K562 (cell line): ENCODE data around the gene LRRC31. TPM values are rescaled to one million over a fixed set of nuclear protein-coding genes. Genes with fewer than 3 reads are reported as not detected.

ENCODE experiments used
- AFF4 ChIP-seq: sonication (generic); formaldehyde crosslinking; IDR thresholded peaks from 2 replicates; pipeline ENCODE4 v1.8.0; 2023; ENCODE audit warnings: mild to moderate bottlenecking, missing genetic modification reagents
- FOXJ3 ChIP-seq: sonication (generic); formaldehyde crosslinking; IDR thresholded peaks from 2 replicates; pipeline ENCODE4 v1.4.0; 2020; ENCODE audit warnings: mild to moderate bottlenecking, missing genetic modification reagents
- GABPB1 ChIP-seq: sonication (generic); formaldehyde crosslinking; IDR thresholded peaks from 2 replicates; pipeline ENCODE4 v1.8.0; 2022; ENCODE audit warnings: mild to moderate bottlenecking, missing genetic modification reagents
- RNF219 ChIP-seq: fragments of 250-450 bp; sonication (Bioruptor Pico); IDR thresholded peaks from 2 replicates; pipeline ENCODE4 v1.5.0; 2022; ENCODE audit warnings: mild to moderate bottlenecking
- SPI1 ChIP-seq: IDR thresholded peaks from 2 replicates; pipeline ENCODE4 v1.6.1; 2011; ENCODE audit warnings: low read depth, low read length, control low read depth, borderline replicate concordance
- SRF ChIP-seq, 2 experiments: fragments of 250-450, 450-650 bp in 1 of 2; sonication (Bioruptor Pico) in 1 of 2; sonication (generic) in 1 of 2; formaldehyde crosslinking; IDR thresholded peaks; 2 replicates each; pipeline versions ENCODE4 v1.5.0 to v1.5.1; 2020 to 2022; ENCODE audit warnings: mild to moderate bottlenecking in 1 of 2, missing genetic modification reagents in 1 of 2
- TBP ChIP-seq: optimal IDR thresholded peaks from 2 replicates; pipeline ENCODE3; 2011; ENCODE audit warnings: low read depth, low read length, improper control_type of control experiment
- TCF3 ChIP-seq: sonication (generic); formaldehyde crosslinking; IDR thresholded peaks from 2 replicates; pipeline ENCODE4 v1.4.0; 2020; ENCODE audit warnings: mild to moderate bottlenecking, missing genetic modification reagents
- ZNF121 ChIP-seq: sonication (generic); formaldehyde crosslinking; conservative IDR thresholded peaks from 2 replicates; pipeline ENCODE4 v1.8.0; 2022; ENCODE audit warnings: missing genetic modification reagents
- ZNF239 ChIP-seq: fragments of 250-450 bp; sonication (Bioruptor Pico); IDR thresholded peaks from 2 replicates; pipeline ENCODE4 v1.4.0; 2020; ENCODE audit warnings: mild to moderate bottlenecking
- ZNF274 ChIP-seq: IDR thresholded peaks from 2 replicates; pipeline ENCODE4 v1.6.1; 2011; ENCODE audit warnings: low read depth, mild to moderate bottlenecking, low read length, moderate library complexity, borderline replicate concordance
- ZNF408 ChIP-seq: fragments of 250-450 bp; sonication (Bioruptor Pico); IDR thresholded peaks from 2 replicates; pipeline ENCODE4 v1.4.0; 2020; ENCODE audit warnings: low read depth, mild to moderate bottlenecking, moderate library complexity
- ZNF41 ChIP-seq: fragments of 250-450 bp; sonication (Bioruptor Pico); conservative IDR thresholded peaks from 2 replicates; pipeline ENCODE4 v1.4.0; 2020; ENCODE audit warnings: mild to moderate bottlenecking
- polyA plus RNA-seq, 8 experiments: library from polyadenylated mRNA; depleted of rRNA in 4 of 8; stranded (reverse) in 5 of 8; unstranded in 3 of 8; fragments of >200 nt; fragmentation: Nextera tagmentation in 2 of 8; fragmentation: Illumina TruSeq in 1 of 8; extraction: Ambion mirVana in 2 of 8; extraction: Trizol in 1 of 8; gene quantifications; 2 replicates each; pipeline versions ENCODE4 v1.2.1 to v1.2.3, GENCODE V29; 2011 to 2014; ENCODE audit warnings: inconsistent platforms in 1 of 8, missing spikeins in 1 of 8
- total RNA-seq, 7 experiments: library from RNA; depleted of rRNA in 6 of 7; stranded (reverse); fragments of >200 nt in 6 of 7; fragmentation: Illumina TruSeq in 2 of 7; extraction: Trizol in 2 of 7; gene quantifications; 2 replicates each; pipeline versions ENCODE4 v1.2.1 to v1.2.3, GENCODE V29; 2011 to 2021; ENCODE audit warnings: low replicate concordance in 1 of 7

LRRC31 gene
- total and polyA plus RNA-seq, 9 of the 15 experiments (the other 6 are each of a cell fraction or from before 2014, with no cell fraction given) = not detected

GRCh38 chr3:169897284-169897683 lies 27.5 kb upstream of the LRRC31 start (continued):
- TF ChIP-seq ZNF408 (no peak), TBP (no peak), ZNF239 (CRISPR knock-in tag) (no peak), ZNF41 (CRISPR knock-in tag) (no peak), SPI1 (no peak), RNF219 (CRISPR knock-in tag) (no peak), FOXJ3 (no peak), GABPB1 (CRISPR knock-in tag) (no peak), ZNF274 (no peak), AFF4 (CRISPR knock-in tag) (no peak), TCF3 (CRISPR knock-in tag) (no peak), SRF (CRISPR knock-in tag; IDR thresholded peaks at IDR 0.05) (no peak), ZNF121 (CRISPR knock-in tag) (no peak)
- TF ChIP-seq, all 486 proteins: peak for 0
